Right forelimb (tissue), 1 donor: ENCODE results near the gene CDKN1A.

Experiments
- DNase-seq: peaks from one replicate; pipeline ENCODE4 v3.0.0-alpha.2; 2018

Gene CDKN1A

GRCh38 chr6:36699348-36699747 lies 20.8 kb downstream of the CDKN1A start:
- no peak for DNase-seq

GRCh38 chr6:36700071-36700812 lies 21.7 kb downstream of the CDKN1A start:
- DNase-seq = no peak

GRCh38 chr6:36700831-36701230 lies 22.3 kb downstream of the CDKN1A start:
- no peak for DNase-seq

- peak; percentile 22 for DNase-seq
These were observed 23.0 kb downstream of the CDKN1A start for GRCh38 chr6:36701401-36701991.

DNA sequence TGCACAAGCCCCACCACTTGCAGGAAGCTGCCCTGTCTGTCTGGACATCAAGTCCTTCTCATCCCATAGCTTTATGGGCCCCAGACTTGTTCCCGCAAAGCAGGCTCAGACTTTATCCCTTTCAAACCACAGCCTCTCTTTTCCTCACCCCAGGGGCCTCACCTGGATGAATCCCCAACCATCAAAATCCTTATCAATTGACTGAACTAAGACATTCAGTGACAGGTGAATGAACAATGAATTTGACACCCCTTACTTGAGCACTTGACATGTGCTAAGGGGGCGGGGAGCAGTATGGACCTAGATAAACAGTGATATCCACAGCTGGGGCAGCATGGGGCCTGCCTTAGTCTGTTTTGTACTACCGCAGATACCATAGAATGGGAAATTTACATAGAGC lies 24.1 kb downstream of the CDKN1A start:
- no peak for DNase-seq

- peak; percentile 29 for DNase-seq
These were observed 24.6 kb downstream of the CDKN1A start for GRCh38 chr6:36703081-36703606.

DNA sequence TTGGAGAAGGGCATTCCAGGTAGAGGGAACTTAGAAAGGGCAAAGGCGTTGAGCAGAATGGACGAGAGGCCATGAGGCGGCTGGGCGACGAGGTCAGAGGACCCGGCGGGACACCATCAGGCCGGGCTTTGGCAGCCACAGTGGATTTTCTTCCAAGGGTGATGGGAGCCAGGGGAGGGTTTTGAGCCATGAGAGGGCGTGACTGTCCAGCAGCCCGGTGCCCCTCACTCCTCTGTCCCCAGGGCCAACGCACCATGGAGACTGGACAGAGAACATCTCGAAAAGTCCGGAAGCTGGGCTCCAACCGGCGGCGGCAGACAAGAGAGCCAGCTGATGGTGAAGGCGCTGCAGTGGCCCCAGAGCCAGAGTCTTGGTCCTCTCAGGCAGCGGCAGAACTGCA lies 25.5 kb downstream of the CDKN1A start:
- DNase-seq = peak; percentile 22

DNA sequence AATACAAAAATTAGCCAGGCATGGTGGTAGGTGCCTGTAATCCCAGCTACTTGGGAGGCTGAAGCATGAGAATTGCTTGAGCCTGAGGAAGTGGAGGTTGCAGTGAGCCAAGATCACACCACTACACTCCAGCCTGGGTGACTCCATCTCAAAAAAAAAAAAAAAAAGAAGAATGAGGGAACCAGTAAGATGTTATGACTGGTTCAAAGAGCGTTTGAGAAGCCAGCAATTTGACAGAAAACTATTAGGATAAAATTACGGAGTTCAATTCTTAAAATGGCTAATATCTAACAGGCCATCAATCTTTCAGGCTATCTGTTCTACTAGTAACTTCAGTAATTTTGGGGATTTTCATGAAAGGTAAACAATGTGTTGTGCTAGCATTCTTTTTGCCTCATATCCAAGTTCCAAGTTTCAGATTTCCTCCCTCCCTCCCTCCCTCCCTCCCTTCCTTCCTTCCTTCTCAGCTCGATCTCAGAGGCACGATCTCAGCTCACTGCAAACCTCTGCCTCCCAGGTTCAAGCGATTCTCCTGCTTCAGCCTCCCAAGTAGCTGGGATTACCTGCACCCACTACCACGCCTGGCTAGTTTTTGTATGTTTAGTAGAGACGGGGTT lies 26.6 kb downstream of the CDKN1A start:
- DNase-seq = peak; percentile 20

GRCh38 chr6:36706339-36706738 lies 27.8 kb downstream of the CDKN1A start:
- no peak for DNase-seq

DNA sequence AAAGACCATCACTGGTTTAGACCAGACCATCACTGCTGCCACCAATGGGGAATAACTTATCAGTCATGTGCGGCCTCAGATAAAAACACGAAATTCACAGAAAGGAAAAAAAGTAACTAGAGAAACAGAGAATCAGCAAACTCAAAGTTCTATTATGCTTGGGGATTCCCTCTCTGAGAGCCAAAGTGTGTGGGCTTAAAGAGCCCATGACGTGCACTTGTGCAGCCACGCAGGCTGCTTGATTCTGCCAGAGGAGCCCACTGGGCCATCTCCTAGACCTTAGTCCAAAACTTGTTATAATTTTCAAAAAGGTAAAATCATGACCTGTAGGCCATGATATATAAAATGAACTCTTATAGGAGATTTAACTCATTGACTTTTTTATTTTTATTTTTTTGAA lies 34.3 kb downstream of the CDKN1A start:
- DNase-seq = peak; percentile 7

DNA sequence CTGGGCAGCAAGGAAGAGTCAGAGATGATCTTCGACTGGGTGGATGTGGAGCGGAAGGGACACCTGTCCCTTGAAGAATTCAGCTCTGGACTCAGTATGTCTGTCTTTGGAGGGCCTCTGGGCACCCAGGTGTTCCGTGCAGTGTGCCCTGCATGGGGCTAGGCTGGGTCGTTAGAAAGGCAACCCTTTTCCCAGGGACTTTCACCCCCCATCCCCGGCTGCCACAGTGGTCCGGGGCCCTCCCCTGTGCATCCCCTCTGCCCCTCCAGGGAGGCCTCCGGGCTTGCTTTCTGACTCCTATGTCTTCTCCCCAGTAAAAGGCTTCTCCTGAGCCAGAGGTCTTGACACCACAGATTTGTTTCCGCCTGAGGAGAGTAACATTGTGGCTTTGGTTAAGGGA lies 35.3 kb downstream of the CDKN1A start:
- DNase-seq = peak; percentile 11

- peak; percentile 13 for DNase-seq
These were observed 36.0 kb downstream of the CDKN1A start for GRCh38 chr6:36714511-36714910.

- peak; percentile 38 for DNase-seq
These were observed 37.0 kb downstream of the CDKN1A start for GRCh38 chr6:36715469-36715868.

- peak; percentile 4 for DNase-seq
These were observed 38.1 kb downstream of the CDKN1A start for GRCh38 chr6:36716476-36717093.

GRCh38 chr6:36717231-36717825 lies 38.8 kb downstream of the CDKN1A start:
- peak; percentile 43 for DNase-seq

DNA sequence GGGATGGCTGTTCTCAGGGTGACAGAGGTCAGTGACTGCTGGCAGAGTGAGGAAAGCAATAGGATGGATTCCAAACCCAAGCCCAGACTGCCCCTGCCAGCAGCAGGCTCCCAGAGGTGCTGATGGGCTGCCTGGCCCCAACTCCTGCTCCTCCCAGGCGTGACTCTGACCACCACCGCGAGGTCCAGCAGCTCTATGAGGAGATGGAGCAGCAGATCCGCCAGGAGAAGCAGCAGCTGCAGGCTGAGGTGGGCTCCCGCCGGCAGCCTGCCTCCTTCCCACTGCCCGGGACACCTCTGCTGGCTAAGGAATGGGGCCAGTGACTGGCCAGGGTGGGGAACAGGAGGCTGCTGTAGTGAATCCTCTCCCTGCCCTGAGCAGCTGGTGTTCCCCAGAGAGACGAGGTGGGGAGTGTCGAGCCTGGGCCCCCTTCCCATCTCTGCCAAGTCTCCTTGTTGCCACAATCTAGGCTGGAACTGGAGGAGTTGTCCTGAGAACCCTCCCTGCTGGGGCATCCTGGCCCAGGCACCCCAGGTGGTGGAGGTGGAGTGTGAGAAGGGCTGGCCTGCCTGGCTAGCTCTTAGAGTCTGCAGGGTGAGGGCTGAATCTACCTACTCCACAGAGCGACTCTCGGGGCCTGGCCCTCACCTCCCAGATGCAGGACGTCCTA lies 39.5 kb downstream of the CDKN1A start:
- DNase-seq = peak; percentile 27

DNA sequence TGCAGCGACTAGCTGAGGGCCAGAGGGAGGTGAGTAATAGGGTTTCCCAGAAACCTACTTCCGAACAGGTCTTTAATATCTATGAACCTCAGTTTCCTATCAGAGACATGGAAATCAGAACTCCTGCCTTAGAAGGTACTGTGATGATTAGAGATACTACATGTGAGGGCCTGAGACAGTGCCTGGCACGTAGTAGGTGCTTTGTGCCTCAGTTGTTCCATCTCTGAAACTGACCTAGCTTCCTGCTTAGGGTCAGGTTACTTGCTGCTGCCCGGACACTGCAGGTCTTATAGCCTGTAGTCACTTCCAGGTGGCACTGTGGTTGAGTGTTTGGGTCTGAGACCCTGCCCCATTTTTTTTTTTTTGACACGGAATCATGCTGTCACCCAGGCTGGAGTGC lies 40.0 kb downstream of the CDKN1A start:
- DNase-seq = peak; percentile 7

DNA sequence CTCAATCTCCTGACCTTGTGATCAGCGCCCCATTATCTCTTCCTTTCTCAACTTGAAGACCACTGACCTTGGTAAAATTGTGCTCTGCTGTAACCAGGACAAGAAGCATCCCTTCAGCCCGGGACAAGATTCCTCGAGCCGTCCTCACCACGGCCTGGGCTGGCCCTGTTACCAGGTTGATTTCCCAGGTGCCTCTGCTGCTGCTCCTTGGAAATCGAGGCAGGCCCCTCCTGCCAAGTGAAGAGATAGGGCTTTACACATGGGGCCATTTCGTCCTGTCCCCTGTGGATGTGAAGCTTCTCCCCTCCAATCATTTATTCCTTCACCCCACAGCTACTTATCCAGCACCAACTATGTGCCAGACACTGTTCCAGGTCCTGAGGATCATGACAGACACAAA lies 40.6 kb downstream of the CDKN1A start:
- peak; percentile 21 for DNase-seq

DNA sequence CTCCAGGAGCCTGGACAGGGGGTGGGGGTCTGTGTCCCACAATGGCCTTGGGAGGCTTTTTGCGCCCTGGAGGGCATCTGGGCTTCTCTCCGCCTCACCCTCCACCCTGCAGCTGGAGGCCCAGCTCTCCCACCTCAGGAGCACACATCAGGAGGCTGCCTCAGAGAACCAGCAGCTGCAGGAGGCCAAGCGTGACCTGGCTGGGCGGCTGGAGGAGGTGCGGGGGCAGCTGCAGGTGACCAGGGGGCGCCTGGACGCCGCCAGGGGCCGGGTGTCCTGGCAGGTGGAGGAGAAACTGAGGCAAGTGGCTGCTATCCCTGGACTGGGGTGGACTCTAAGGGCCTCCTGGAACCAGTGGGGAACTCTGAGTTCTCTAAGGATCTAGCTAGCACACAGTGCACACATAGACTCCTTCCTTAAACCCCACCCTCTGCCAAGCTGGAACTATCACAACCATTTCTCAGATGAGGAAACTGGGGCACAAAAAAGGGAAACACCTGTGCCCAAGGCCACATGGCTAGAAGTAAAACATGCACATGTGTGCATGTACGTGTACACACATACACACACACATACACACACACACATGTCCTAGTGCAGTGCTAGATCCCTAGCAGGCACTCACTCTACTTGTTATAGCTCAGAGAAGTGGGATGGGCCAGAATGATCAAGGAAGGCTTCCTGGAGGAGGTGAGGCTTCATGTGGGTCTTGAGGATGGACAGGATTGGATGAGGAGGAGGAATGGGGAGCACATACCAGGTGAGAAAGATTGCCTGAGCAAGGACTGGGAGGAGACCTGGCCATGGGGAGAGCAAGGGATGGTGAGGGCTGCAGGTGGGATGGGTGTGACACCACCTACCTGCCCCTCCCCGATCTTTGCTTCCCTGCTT lies 42.0 kb downstream of the CDKN1A start:
- no peak for DNase-seq

DNA sequence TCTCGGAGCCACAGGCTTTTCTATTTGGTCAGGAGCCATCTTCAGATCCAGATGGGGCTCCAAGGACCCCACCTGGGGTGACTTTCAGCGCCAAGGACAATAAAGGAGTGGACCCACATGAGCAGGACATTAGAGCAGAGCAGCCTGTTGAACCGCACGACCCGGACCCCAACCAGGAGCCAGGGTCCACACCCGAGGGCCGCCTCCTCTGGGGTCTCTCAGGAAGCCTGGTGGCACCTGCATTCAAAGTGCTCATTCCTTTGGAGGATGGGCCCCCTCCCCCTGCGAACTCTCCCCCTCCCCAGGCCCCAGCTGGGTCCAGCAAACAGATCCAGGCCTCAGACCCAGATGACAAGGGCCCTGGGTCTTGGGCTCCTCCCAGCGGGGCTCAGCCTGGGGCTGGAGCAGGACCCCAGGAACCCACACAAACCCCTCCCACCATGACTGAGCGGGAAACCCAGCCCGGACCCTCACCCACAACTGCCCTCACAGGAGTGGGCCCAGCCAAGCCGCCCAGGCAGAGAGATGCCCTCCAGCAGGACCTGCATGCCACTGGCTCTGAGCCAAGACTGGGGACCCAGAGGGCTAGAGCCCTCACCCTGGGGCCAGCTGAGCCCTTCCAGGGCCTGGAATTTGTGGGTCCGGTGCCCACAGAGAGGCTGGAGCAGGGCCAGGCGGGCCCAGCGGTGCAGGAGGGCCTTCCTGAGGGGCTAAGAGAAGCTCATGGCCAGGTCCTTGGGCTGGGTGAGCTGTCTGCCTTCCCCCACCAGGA lies 43.0 kb downstream of the CDKN1A start:
- no peak for DNase-seq

GRCh38 chr6:36722365-36722764 lies 43.9 kb downstream of the CDKN1A start:
- no peak for DNase-seq
